Lower leg skin (tissue), 3 donors: ENCODE results near the gene POLE2.

Experiments
- CTCF ChIP-seq, 3 donors: fragments of 450-650 bp; IDR thresholded peaks; one replicate each; pipeline ENCODE4 v1.5.1; 2016; ENCODE audit warnings: antibody characterized with exemption in 3 of 3, mild to moderate bottlenecking in 3 of 3, moderate library complexity in 2 of 3
- POLR2A ChIP-seq, 2 donors: fragments of 450-650 bp; IDR thresholded peaks; one replicate each; pipeline ENCODE4 v1.6.1; 2016 to 2017; ENCODE audit warnings: antibody characterized with exemption in 2 of 2, mild to moderate bottlenecking in 1 of 2, moderate library complexity in 1 of 2

GRCh38 chr14:49673586-49673985 is 14.4 kb downstream of the POLE2 start:
- TF ChIP-seq CTCF (IDR thresholded peaks at IDR 0.05) (no peak), POLR2A (IDR thresholded peaks at IDR 0.05) (no peak)
